Psoas muscle (tissue), 8 donors: ENCODE results near the gene TNNT3. TPM values are rescaled to one million over a fixed set of nuclear protein-coding genes. Genes with fewer than 3 reads are reported as not detected.

ENCODE experiments used
- ATAC-seq, 4 donors: fragments of 200-7000 bp; cut with Tn5 transposase; one replicate each; pipeline ENCODE4 v1.9.1; 2020; ENCODE audit warnings: moderate library complexity in 3 of 4, mild to moderate bottlenecking in 2 of 4
- DNase-seq, 2 donors: peaks; one replicate each; pipeline ENCODE4 v3.0.0-alpha.2; 2020
- H3K27ac ChIP-seq: fragments of 200-600 bp; one replicate; pipeline ENCODE4 v1.8.0; 2022
- H3K27me3 ChIP-seq, 3 donors: fragments of 200-600 bp in 1 of 3; one replicate each; pipeline versions ENCODE4 v1.6.1 to v1.8.0; 2013 to 2022; ENCODE audit warnings: low read length in 2 of 3, mild to moderate bottlenecking in 2 of 3, moderate library complexity in 1 of 3; ENCODE audit not compliant: insufficient read depth in 3 of 3
- H3K36me3 ChIP-seq, 2 donors: fragments of 200-600 bp in 1 of 2; one replicate each; pipeline versions ENCODE4 v1.6.1 to v1.8.0; 2013 to 2022; ENCODE audit warnings: low read depth in 1 of 2, mild to moderate bottlenecking in 1 of 2, moderate library complexity in 1 of 2; ENCODE audit not compliant: insufficient read depth in 1 of 2
- H3K4me1 ChIP-seq: fragments of 200-600 bp; one replicate; pipeline ENCODE4 v1.8.0; 2022
- H3K4me3 ChIP-seq: fragments of 200-600 bp; one replicate; pipeline ENCODE4 v1.8.0; 2022; ENCODE audit warnings: mild to moderate bottlenecking
- H3K9me3 ChIP-seq: fragments of 200-600 bp; one replicate; pipeline ENCODE4 v1.8.0; 2022
- WGBS, 3 donors: extraction: QIAGEN DNeasy Blood & Tissue Kit; methylation state at CpG; one replicate each; pipeline versions ENCODE4 v1.1.6 to v1.1.7; 2013; 5-methylcytosine and 5-hydroxymethylcytosine counted together
- intact Hi-C, 2 donors: fragments of 100-400 bp; cut with DNase I; formaldehyde crosslinking; loops; one replicate each; pipeline versions ENCODE4 v1.11.0 to v1.14.2; 2022
- polyA plus RNA-seq, 3 donors: library from polyadenylated mRNA; stranded (reverse); fragments of 200-250 nt; gene quantifications; one replicate each; pipeline ENCODE4 v1.2.3, GENCODE V29; 2013
- total RNA-seq, 4 donors: library from RNA; stranded (reverse); fragmentation: NEBNext Ultra II Directional in 2 of 4; extraction: Animal tissue kit (Norgen Biotek cat#: 25700) in 2 of 4; gene quantifications; one replicate each; pipeline versions ENCODE4 v1.2.1 to v1.2.4, GENCODE V29; 2021 to 2023
- TF ChIP-seq, protein P1 (sequence below): fragments of 200-600 bp; IDR thresholded peaks from one replicate; pipeline ENCODE4 v1.8.0; 2022; ENCODE audit warnings: antibody characterized with exemption
- donor health status: healthy with polysubstance abuse.
- donor health status: DM: no; HTN: no; CAD: no; lungs with moderate emphysema.
- donor health status: Bipolar disorder and iron deficiency.
- donor health status: healthy.
- donor health status: DM: yes; HTN: yes; CAD: no.
- donor health status: DM: no; HTN: no; CAD: no.
- donor health status: DM: no; HTN: no; CAD: no.
- donor health status: DM: yes; HTN: yes; CAD: no.

TNNT3 gene
- total and polyA plus RNA-seq, 7 donors, result 1,367 to 7,638 (median 3,289) TPM

DNA sequence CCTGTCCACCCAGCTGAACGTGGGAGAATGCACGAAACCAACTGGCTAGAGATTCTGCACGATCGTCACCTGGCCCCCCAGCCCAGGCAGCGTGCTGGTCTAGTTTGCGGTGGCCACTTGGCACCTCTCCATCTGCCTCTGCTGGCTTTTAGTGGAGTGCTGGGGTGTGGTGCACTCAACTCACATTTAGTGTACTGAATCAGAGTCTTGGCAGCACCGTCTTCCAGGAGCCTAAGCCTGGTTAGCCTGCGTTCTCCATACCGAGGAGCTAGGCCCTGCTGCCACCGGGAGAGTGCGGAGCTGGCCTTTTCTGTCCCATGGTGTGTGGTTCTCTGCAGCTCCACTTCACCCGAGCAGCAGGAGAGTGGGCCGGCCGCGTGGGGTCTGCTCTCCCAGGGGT lies 30.4 kb downstream of the TNNT3 start:
- TF ChIP-seq, protein P1, sequence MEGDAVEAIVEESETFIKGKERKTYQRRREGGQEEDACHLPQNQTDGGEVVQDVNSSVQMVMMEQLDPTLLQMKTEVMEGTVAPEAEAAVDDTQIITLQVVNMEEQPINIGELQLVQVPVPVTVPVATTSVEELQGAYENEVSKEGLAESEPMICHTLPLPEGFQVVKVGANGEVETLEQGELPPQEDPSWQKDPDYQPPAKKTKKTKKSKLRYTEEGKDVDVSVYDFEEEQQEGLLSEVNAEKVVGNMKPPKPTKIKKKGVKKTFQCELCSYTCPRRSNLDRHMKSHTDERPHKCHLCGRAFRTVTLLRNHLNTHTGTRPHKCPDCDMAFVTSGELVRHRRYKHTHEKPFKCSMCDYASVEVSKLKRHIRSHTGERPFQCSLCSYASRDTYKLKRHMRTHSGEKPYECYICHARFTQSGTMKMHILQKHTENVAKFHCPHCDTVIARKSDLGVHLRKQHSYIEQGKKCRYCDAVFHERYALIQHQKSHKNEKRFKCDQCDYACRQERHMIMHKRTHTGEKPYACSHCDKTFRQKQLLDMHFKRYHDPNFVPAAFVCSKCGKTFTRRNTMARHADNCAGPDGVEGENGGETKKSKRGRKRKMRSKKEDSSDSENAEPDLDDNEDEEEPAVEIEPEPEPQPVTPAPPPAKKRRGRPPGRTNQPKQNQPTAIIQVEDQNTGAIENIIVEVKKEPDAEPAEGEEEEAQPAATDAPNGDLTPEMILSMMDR, result no peak
- H3K27ac ChIP-seq, result no peak overlapping the region
- H3K9me3 ChIP-seq, result no peaks in the 10 kb centered on the region
- DNase-seq (no peak), ATAC-seq (peak in 3 of 4 donors; percentile 16 to 36 (median 20))
- intact Hi-C loops, result loop anchor here in 1 of 2 donors (10.0 kb wide), 1 partner anchor 55 kb away; the partner anchor contains the start of gene PRR33
- H3K27me3 ChIP-seq, result no peaks in the 10 kb centered on the region
- H3K36me3 ChIP-seq, result no peaks in the 10 kb centered on the region
- no CpG with 5 or more reads among the region's 15 CpGs for WGBS, 3 donors
- no peaks in the 10 kb centered on the region for H3K4me1 ChIP-seq
- no peak overlapping the region for H3K4me3 ChIP-seq

DNA sequence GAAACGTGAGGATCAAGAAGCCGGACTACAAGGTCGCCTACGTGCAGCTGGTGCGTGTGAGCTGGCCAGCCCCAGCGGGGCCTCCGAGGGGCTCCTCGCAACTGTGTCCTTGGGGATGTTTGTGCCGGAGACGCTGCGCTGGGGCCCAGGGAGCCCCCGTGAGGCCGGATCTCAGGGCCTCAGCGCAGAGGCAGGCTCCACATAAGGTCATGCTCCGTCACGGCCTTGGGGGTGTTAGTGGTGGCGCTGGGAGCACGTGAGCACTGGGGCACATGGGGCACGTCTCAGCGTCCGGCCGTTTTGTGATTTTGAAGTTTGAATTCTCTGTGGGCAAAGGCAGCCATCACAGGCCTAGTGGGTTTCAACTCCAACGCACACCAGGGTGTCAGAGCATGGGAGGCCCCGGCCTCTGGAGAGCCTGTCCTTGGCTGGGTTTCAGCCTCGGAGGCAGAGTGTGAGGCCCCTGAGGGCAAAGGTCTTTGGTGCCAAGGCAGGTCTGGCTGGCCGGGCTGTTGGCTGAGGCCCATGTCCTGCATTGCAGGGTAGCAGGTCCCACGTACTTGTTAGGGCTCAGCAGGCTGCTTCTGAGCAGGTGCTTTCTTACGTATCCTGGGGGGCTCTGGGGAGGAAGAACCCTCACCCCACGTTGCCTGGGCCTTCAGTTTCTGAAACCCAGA lies 33.4 kb downstream of the TNNT3 start:
- H3K4me3 ChIP-seq, result no peak overlapping the region
- WGBS, 3 donors, result 50% methylated on average over 1 of the region's 29 CpGs; no CpG with 5 or more reads in 2 of the 3 donors
- no peaks in the 10 kb centered on the region for H3K9me3 ChIP-seq
- H3K4me1 ChIP-seq, result no peaks in the 10 kb centered on the region
- ATAC-seq (no peak), DNase-seq (peak in 1 of 2 donors; percentile 34)
- H3K27me3 ChIP-seq, result no peaks in the 10 kb centered on the region
- peak overlapping the region; percentile 73 for H3K27ac ChIP-seq
- intact Hi-C loops, result no loop called here
- TF ChIP-seq, protein P1, result no peak
- H3K36me3 ChIP-seq, result no peaks in the 10 kb centered on the region

DNA sequence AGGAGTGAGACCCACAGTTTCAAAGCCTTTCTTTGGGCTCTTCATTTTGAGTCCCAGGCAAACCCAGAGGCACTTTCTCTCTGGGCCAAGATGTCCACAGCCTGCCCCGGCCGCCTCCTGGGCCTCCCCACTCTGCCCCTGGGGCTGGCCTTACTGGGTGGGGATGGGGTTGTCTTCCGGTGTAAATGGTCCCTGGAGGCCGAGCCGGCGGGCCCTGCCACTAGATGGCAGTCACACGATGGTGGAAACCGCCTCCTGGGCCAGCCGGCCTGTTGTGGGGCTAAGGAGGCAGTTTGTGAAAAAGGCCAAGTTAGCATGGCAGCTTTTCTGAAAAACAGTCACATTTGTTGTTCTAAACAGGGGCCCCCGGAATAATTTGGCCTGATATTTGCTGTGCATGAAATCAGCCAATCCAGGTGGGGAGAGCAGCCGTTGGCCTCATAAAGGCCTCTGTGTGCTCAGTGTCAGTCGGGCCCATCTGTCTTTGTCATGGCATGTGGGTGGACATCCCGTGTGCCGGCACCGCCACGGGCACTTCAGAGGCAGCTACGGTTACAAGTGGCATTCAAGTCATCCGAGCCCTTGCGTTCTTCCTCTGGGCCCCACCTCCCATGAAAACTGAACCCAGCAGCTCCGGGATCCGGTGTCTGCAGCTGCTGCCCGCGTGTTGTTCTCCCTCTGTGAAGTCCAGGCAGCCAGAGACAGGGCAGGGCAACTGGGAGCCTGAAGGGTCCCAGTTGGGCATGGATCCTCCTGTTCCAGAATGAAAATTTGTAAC lies 34.2 kb downstream of the TNNT3 start:
- no peaks in the 10 kb centered on the region for H3K9me3 ChIP-seq
- peak overlapping the region; percentile 73 for H3K27ac ChIP-seq
- TF ChIP-seq, protein P1, result peak; percentile 22
- intact Hi-C loops, result no loop called here
- no peaks in the 10 kb centered on the region for H3K4me1 ChIP-seq
- peak; percentile 80 to 87 (median 84) for ATAC-seq
- DNase-seq, result peak in 1 of 2 donors; percentile 79
- H3K27me3 ChIP-seq, result no peaks in the 10 kb centered on the region
- WGBS, 3 donors, result 19 to 27% (median 26%) methylated on average over 4 of the region's 23 CpGs
- no peak overlapping the region for H3K4me3 ChIP-seq
- no peaks in the 10 kb centered on the region for H3K36me3 ChIP-seq

DNA sequence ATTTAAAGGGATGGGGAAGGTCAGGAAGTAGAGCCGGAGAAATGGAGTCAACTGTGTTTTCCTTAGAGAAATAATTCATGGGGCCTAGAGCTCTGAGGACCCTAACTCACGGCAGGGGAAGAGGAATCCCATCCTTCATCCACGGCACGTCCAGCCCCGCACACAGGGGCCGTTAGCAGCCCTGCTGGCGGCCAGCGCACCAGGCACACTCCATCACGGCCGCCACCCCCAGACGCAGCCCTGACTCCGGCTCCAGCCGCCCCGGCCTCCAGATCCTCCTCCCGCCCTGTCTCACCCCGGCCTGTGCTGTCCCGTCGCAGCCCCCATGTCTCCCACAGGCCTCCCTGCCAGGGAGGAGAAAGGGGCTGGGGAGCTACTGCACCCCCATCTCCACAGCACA lies 38.9 kb downstream of the TNNT3 start:
- intact Hi-C loops, result no loop called here
- no CpG with 5 or more reads among the region's 18 CpGs for WGBS, 3 donors
- Histone ChIP-seq H3K4me3 (no peak overlapping the region), H3K36me3 (no peaks in the 10 kb centered on the region), H3K27me3 (no peaks in the 10 kb centered on the region), H3K4me1 (no peaks in the 10 kb centered on the region), H3K9me3 (no peaks in the 10 kb centered on the region), H3K27ac (no peak overlapping the region)
- TF ChIP-seq, protein P1, result no peak
- DNase-seq, result no peak
- no peak for ATAC-seq
